GM18526 (cell line): ENCODE measurements around the gene DGKB.

Experiments
- POLR2A ChIP-seq: IDR thresholded peaks from 3 replicates; pipeline ENCODE4 v1.6.1; 2011; ENCODE audit not compliant: insufficient read length; ENCODE audit errors: extremely low read depth

Gene DGKB

DNA sequence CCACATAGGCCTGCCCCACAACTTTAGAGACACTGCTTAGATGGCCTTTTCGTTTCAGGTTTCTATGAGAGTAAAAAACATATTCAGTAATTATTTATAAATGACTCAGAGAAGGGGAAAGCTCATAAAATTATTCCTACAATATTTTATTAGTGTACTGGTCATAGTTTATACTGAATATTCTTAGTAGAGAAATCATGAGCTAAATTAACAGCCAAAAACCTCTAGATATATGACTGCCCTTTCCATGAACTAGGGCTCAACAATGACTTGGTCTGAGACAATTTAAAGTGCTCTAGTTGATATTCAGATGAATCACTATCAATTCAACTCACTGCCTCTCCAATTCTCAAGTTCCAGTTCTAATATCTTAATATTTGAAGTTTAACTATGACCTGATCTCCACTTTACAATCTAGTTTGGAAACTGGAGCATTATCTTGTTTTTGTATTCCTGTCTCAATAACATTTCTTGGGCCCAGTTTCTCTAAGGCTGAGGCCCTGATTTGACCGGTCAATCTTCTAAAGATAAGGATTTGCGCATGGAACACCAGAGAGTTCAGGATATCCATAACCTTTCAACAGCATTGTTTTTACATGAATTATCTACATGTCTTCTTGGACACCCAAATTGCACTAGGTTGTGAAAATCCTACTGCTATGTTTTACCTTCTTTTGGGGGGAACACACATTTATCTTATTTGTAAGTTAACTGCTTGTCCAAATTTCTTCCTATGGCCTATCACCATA, 141.6 kb downstream of the DGKB start:
- no peak for TF ChIP-seq POLR2A

DNA sequence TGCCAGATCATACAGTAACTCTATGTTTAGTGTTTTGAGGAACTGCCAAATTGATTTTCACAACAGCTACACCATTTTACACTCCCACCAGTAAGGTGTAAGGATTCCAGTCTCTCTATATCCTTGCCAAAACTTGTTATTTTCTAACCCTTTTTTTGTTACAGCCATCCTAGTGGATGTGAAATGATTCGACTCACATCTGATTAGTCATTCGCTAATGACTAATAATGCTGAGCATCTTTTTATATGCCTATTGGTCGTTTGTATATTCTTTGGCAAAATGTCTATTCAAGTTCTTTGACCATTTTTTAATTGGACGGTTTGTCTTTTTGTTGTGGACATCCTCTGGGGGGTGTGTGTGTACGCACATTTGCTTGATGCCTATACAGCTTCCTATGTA, 142.8 kb downstream of the DGKB start:
- TF ChIP-seq POLR2A, result no peak

DNA sequence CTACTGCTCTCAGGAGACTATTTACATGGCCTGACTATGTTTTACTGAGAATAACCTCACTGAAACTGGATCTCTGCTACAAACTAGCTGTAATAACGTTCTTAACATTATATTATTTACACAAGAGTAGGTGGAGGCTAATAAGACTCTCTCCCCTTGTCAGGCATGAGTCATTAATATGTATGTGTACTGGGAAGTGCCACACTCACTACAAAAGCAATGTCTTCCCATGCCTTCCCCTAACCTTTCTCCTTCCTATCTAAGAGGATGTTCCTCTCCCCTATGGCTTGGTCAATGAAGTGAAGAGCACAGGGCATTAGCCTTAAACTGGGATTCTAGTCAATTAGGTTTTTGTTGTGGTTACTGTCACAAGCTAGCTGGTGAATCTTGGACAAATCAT, 147.9 kb downstream of the DGKB start:
- no peak for TF ChIP-seq POLR2A

DNA sequence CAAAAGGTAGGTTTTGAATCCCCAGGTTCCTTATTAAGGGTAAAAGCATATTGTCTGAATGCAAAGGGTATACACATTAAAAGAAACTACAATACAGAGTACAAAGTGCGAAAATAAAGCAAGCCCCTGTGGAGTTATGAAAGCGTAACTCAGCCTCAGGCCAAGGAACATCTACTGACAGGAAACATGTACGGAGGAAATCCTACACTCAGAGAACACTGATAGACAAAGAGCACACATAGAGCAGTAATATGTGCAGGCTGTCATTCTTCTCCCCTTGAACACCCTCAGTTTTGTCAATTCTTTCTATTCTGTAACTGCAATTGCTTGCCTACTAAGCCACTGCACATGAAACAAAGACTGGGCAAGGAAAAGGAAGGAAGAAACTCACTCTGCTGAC, 150.2 kb downstream of the DGKB start:
- TF ChIP-seq POLR2A, result no peak

DNA sequence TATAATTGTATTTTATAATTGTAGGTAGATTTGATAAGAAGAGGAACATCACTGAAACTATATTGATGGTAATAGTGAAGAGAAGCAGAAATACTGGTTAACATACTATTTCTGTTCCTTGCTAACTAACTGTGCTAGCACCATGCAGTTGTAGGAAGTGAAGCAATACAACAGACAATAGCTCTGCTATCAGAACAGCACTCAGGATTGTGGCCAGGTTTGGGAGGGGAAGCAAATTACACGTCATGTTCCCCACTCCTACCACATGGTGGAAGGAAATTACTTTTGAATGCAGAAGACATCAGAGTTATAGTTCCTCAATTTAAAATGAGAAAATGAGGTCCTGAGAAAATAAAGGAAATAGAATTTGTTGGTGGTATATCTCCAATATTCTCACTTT, 151.1 kb downstream of the DGKB start:
- no peak for TF ChIP-seq POLR2A

DNA sequence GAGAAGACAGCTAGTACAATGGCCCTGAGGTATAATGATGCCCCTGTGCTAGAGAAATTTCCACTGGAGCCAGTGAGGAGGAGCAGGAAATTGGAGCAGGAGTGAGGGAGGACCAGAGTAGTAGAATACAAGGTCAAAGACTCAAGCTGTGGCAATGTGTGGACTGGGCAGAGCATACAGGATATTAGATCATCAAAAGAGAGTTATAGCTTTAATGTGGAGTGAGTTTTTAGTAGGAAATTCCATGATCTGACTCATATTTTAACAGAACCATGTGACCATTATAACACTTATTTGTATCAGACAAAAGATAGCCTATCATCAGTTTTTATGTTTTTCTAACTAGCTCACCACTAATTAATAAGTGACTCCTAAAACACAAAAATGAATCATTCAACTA, 154.1 kb downstream of the DGKB start:
- no peak for TF ChIP-seq POLR2A

DNA sequence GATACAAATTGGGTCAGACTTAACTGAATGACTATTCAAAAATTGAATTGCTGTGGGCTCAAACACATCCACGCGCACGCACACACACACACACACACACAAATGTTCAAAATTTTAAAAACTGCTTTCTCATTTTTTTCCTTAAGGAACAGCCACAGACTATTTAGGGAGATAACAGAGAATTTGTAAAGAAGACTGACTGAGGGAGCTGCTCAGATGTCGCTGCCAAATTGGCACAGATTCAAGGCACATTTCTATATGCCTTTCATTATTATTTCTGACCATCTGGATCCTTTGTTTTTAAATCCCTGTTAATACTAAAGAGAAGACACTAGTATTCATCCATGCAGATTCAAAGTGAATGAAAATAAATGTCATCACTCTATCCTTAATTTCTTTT, 154.8 kb downstream of the DGKB start:
- no peak for TF ChIP-seq POLR2A

DNA sequence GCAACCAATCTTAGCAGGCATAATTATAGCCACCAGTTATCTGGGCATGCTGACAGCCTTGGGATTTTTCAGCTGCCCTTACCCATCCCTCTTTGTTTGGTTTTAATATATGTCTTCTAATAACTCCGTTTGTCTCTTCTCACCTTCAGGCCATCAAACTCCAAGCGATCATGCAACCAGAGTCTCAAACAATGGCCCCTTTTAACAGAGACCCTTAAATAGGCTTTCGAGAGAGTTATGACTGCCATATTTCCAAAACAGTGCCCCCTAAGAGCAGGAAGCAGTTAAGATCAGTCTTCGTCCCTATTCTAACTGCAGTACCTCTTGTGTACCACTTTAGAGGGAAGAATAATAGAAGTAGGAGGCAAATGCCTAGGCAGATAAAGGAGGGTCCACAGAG, 157.5 kb downstream of the DGKB start:
- no peak for TF ChIP-seq POLR2A

DNA sequence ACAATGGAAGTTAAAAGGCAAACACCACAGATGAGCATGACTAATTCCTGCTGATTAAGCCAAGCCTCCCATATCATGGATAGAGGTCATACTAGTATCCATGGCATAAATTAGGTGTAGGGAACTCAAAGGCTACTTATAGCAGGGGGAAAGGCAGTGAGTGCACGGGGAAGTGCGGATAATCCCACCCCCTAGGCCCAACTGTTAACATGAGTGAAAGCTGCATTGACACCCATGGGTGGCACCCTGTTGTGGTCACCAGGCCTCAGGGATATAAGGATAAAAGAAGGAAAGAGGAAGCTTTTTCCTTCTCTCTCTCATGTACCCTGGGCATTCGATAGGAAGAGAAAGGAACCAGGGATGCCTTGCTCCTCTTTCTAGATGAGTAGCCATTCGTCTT, 161.9 kb downstream of the DGKB start:
- no peak for TF ChIP-seq POLR2A

DNA sequence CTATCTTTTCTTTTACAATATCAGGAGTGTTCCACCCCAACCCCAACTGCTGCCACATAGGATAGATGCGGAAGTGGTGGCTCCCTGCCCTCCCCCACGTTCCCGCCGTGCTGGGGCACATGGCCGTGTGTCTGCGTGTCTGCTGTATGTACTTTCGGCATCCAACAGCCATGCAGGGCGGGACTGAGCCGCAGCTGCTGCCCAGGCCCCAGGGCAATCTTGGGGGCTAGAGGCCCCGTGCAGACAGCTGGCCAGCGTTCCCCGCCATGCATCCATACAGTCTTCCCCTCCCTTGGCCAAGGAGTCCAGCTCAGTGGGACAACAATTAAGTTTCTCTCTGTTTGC, 162.7 kb downstream of the DGKB start:
- no peak for TF ChIP-seq POLR2A

DNA sequence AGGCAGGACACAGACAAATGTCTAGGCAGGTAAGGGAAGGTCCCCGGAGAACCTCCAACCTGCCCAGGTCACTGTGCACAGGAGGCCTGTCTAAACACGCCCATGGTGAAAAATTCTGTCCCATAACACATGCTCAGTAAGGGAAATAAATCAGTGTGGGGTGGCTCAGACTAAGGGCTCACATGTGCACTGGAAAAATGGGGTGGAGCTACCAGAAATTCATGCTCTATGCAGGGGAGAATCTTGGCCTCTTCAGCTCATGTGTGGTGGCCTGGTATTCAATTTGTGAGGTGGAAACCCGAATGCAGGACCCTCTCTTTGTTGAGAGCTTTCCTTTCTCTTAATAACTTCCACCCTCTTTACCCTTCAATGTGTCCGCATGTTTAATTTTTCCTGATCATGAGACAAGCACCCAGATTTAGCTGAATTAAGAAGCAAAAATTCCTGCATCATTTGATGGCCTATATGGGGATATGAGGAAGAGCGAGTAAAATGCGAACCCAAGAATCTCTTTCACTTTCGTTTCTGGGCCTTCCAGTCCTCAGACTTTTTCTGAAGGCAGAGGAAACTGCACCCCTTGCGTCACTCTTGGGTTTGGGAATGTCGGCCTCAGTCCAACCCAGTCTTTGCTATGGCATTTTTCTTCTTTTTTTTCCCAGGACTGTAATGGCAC, 163.2 kb downstream of the DGKB start:
- TF ChIP-seq POLR2A, result no peak

DNA sequence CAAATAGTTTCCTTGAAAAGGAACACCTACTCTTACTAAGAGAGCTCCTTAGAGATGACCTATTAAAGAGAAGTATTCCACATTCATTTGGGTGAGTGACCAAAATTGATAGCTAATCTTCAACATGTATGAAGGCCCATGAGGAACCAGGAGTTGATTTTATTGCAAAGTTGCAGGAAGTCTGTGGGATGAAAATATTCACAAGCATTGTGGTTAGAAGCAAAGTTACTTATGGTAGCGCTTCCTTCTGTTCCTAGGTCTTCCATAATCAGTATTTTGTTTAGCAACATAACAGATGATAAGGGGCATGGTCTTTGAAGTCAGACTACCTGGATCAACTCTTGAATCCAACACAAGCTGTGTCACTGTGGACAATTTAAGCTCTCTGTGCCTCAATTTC, 164.5 kb downstream of the DGKB start:
- TF ChIP-seq POLR2A, result no peak

DNA sequence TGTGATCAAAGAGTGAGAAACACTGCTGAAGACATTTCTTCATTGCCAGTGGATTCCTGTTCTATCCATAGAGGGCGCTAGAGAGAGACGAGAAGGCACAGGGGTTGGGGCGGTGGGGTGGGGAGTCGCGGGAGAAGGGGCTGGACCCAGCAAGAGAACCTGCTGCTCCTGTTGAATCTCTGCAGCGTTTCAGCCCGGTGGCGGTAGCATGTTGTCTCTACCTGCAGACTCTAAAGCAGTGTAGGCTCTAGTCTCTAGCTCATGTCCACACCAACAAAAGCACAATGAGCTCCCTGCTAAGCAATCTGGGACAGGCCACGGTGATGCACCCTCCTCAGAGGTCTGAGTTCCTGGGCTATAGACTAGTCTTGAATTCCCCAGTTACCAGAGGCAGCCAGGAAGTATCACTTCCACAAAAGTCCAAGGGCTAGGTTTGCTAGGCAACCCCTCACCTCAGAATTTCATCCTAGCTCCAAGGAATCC, 167.7 kb downstream of the DGKB start:
- no peak for TF ChIP-seq POLR2A

DNA sequence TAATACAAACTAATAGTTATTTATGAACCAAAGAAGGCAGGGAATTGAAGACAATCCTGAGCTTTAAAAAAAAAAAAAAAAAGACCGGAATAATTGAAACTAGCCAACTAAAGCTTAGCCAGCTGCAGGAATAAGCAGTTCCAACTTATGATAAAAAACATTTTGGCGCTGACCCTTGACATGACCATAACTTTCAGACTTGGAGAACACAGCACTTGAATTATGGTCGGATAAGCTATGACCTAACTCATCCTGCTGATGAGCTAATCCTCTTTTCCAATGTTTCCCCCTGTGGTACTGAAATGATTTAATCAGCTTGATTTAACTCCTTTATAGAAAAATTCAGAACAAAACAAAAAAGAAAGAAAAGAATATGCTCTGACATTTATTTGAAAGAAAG, 181.8 kb downstream of the DGKB start:
- TF ChIP-seq POLR2A, result no peak

DNA sequence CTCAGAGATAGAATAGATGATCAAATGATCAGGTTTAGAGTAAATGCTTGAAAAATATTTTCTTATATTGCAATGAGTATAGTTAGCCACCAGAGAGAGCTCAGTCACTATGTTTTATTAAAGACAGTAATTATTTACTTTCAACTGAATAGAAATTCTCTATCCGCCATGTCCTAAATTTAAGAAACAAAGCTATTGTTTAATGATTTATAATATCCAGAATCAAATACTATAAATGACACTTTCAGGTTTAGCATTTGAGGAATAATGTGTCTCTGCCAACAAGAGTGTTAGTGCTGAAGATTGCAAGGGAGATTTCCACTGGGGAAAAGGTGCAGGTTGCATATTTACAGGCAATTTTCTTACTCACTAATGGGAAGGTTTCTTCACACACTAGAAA, 184.7 kb downstream of the DGKB start:
- TF ChIP-seq POLR2A, result no peak

DNA sequence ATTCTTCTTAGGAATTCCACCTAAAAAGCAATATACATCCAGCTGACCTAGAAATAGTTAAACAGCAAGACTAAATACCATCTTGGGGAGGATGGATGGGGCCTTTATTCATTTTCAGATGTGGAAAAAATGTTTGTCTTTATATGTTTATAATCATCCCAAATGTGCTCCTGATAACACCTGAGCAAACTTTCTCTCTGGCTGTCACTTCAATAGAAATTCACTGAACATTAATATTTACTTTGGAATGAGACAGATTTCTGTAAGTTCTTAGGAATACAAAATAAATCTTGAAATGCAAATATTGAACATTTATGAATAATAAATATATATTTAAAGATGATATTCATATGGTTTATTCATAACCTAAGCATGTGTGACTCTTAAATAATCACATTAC, 185.4 kb downstream of the DGKB start:
- no peak for TF ChIP-seq POLR2A

DNA sequence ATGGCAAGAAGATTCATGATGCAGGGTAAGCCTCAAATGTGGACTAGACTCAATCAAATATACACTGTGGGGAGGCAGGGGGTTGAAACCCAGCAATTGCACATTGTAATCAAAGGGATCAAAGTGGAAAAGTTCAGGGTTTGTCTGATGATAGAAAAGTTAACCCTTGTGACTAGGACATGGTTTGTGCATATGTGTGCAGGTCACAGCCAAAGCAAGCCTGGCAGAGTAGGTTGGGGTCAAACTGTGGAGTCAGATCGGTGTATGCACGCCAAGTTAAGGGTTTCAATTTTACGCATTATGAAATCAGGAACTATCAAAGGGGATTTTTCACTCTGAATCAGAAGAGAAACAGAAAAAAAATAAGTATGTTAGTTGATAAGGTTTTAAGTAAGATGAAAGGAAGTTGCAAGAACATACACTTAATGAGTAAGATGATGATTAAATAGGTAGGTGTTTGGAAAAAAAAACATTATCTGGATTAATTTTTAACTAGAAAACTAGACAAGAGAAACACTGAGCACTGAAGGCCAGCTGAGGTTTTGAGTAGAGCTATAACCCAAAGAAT, 188.3 kb downstream of the DGKB start:
- no peak for TF ChIP-seq POLR2A

DNA sequence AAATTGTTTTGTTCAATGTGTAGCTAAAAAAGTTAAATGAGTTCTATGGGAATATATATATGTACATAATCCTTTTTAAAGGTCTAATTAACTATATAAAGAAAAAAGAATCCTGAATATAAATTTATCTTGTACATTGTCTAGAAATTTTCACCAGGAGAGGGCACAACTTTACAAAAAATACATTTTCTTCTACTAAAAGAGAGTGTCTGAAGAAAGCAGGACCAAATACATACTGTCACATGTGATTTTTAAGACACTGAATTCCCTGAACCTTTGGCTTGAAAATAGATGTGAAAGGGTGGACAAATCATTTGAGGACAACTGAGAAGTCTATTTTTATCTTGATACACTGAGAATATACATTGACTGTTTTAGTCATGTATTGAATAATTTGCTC, 204.3 kb downstream of the DGKB start:
- no peak for TF ChIP-seq POLR2A
